ENCODE results near the gene DNAJB13.

The DNAJB13 gene

GRCh38 chr11:73951797-73952196, 971 bp downstream of the DNAJB13 start:
- no peak for DNase-seq (ENCODE audit: low spot score)

- DNase-seq (ENCODE audit: low spot score), result no peak
Observed at GRCh38 chr11:73956876-73957653, 6.2 kb downstream of the DNAJB13 start.

- DNase-seq (ENCODE audit: low spot score), result no peak
Observed at GRCh38 chr11:73957654-73958361, 7.0 kb downstream of the DNAJB13 start.

GRCh38 chr11:73958521-73959141, 7.8 kb downstream of the DNAJB13 start:
- DNase-seq (ENCODE audit: low spot score), result no peak

- DNase-seq (ENCODE audit: low spot score), result no peak
Observed at GRCh38 chr11:73961321-73961720, 10.5 kb downstream of the DNAJB13 start.

GRCh38 chr11:73962101-73962705, 11.4 kb downstream of the DNAJB13 start:
- DNase-seq (ENCODE audit: low spot score), result no peak

- DNase-seq (ENCODE audit: low spot score), result no peak
Observed at GRCh38 chr11:73963861-73964260, 13.0 kb downstream of the DNAJB13 start.

GRCh38 chr11:73965076-73965763, 14.4 kb downstream of the DNAJB13 start:
- DNase-seq (ENCODE audit: low spot score), result no peak

GRCh38 chr11:73965764-73966121, 14.9 kb downstream of the DNAJB13 start:
- no peak for DNase-seq (ENCODE audit: low spot score)

- DNase-seq (ENCODE audit: low spot score), result no peak
Observed at GRCh38 chr11:73968356-73968966, 17.6 kb downstream of the DNAJB13 start.

- no peak for DNase-seq (ENCODE audit: low spot score)
Observed at GRCh38 chr11:73969091-73969490, 18.3 kb downstream of the DNAJB13 start.

GRCh38 chr11:73969991-73970800, 19.4 kb downstream of the DNAJB13 start:
- no peak for DNase-seq (ENCODE audit: low spot score)

GRCh38 chr11:73971175-73971719, 20.4 kb downstream of the DNAJB13 start:
- no peak for DNase-seq (ENCODE audit: low spot score)

GRCh38 chr11:73972187-73972586, 21.4 kb downstream of the DNAJB13 start:
- DNase-seq (ENCODE audit: low spot score), result no peak

GRCh38 chr11:73972620-73973449, 22.0 kb downstream of the DNAJB13 start:
- DNase-seq (ENCODE audit: low spot score), result no peak

- no peak for DNase-seq (ENCODE audit: low spot score)
Observed at GRCh38 chr11:73974604-73975478, 24.0 kb downstream of the DNAJB13 start.

GRCh38 chr11:73975479-73975757, 24.6 kb downstream of the DNAJB13 start:
- DNase-seq (ENCODE audit: low spot score), result no peak

- no peak for DNase-seq (ENCODE audit: low spot score)
Observed at GRCh38 chr11:73976451-73977151, 25.8 kb downstream of the DNAJB13 start.
